HFFc6 (cell line): Measurements from ENCODE around the gene AP3S1. TPM values are rescaled to one million over a fixed set of nuclear protein-coding genes. Genes with fewer than 3 reads are reported as not detected.

Experiments used
- DNase-seq: peaks from one replicate; pipeline ENCODE4 v3.0.0-alpha.2; 2018
- H3K27ac Mint-ChIP-seq: 2 replicates; pipeline ENCODE4 v1.8.0; 2020; ENCODE audit warnings: mild to moderate bottlenecking, mixed read lengths
- H3K27me3 Mint-ChIP-seq: 2 replicates; pipeline ENCODE4 v1.8.0; 2021; ENCODE audit warnings: mild to moderate bottlenecking, moderate library complexity, mixed read lengths; ENCODE audit not compliant: insufficient read depth
- H3K36me3 Mint-ChIP-seq: 2 replicates; pipeline ENCODE4 v1.8.0; 2021; ENCODE audit warnings: low read depth, mixed read lengths
- H3K4me1 Mint-ChIP-seq: 2 replicates; pipeline ENCODE4 v1.8.0; 2020; ENCODE audit warnings: low read depth, mixed read lengths
- H3K4me3 Mint-ChIP-seq: 2 replicates; pipeline ENCODE4 v1.8.0; 2020; ENCODE audit warnings: mild to moderate bottlenecking, moderate library complexity, mixed read lengths
- H3K9me3 Mint-ChIP-seq: 2 replicates; pipeline ENCODE4 v1.8.0; 2020; ENCODE audit warnings: mild to moderate bottlenecking, mixed read lengths
- total RNA-seq, 6 experiments: library from RNA; stranded (reverse); fragmentation: NEBNext Ultra II Directional; extraction: Animal tissue kit (Norgen Biotek cat#: 25700); gene quantifications; 2 replicates in 1 of 6; 3 replicates in 5 of 6; pipeline ENCODE4 v1.2.3, GENCODE V29; 2021
- TF ChIP-seq, protein P1 (sequence below): fragments of 200-600 bp; sonication (generic); IDR thresholded peaks from 2 replicates; pipeline ENCODE4 v1.5.0; 2021; ENCODE audit warnings: antibody characterized with exemption, mild to moderate bottlenecking

Gene AP3S1
- total RNA-seq, 6 experiments from 2014 or later, result 109 to 131 (median 122) TPM

- H3K27me3 Mint-ChIP-seq, result no peaks in the 10 kb centered on the region
- no peaks in the 10 kb centered on the region for H3K9me3 Mint-ChIP-seq
- peaks cover 13% of the 10 kb centered on the region for H3K4me1 Mint-ChIP-seq
- H3K36me3 Mint-ChIP-seq, result no peaks in the 10 kb centered on the region
- TF ChIP-seq, protein P1, sequence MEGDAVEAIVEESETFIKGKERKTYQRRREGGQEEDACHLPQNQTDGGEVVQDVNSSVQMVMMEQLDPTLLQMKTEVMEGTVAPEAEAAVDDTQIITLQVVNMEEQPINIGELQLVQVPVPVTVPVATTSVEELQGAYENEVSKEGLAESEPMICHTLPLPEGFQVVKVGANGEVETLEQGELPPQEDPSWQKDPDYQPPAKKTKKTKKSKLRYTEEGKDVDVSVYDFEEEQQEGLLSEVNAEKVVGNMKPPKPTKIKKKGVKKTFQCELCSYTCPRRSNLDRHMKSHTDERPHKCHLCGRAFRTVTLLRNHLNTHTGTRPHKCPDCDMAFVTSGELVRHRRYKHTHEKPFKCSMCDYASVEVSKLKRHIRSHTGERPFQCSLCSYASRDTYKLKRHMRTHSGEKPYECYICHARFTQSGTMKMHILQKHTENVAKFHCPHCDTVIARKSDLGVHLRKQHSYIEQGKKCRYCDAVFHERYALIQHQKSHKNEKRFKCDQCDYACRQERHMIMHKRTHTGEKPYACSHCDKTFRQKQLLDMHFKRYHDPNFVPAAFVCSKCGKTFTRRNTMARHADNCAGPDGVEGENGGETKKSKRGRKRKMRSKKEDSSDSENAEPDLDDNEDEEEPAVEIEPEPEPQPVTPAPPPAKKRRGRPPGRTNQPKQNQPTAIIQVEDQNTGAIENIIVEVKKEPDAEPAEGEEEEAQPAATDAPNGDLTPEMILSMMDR, result no peak
- H3K27ac Mint-ChIP-seq, result no peak overlapping the region
- DNase-seq, result no peak
- no peak overlapping the region for H3K4me3 Mint-ChIP-seq
Observed at GRCh38 chr5:115956957-115957356, 115.2 kb downstream of the AP3S1 start.

DNA sequence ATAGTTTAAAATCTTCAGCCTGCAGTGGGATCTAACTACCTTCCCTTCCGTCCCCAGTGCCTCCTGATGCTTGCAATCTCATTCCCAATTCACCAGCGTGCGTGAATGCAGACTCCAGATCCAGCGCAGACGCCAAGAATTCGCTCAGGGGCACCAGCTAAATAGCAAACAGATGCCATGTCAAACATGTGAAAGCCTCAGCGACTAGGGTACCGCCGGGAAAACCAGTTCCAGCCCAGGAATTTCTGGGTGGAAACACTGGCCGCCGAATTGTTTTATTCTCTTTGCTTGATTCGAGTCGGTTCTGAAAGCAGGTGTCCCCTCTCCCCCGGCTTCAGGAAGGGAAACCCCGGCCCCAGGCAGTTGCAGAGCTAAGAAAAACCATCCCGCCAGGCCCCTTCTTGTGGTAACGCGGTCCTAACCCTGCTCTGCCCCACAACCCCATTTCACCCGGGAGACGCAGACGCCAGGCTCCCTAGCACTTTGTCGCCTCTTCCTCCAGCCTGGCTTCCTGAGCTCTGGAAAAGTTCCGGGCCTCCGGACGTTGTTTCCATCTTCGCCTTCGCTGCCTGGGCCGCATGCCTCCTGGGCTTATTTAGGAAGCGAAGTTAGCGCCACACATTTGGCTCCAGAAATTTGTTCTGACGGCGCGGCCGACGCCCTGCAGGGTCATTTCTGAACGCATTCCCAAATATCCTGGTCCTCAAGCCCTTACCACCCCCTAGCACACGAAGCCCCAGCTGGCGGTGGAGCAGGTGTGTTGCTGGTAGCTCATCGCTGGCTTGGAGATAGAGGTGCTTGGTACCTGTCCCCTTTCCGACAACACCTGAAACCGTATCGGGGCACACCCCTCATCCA, 119.9 kb downstream of the AP3S1 start:
- Mint-ChIP-seq H3K9me3 (no peaks in the 10 kb centered on the region), H3K4me3 (peak overlapping the region; percentile 81), H3K27me3 (peaks cover 4% of the 10 kb centered on the region; the same call in 1 of the 2 replicates), H3K4me1 (peaks cover 14% of the 10 kb centered on the region), H3K27ac (peak overlapping the region; percentile 28), H3K36me3 (no peaks in the 10 kb centered on the region)
- DNase-seq, result peak; percentile 65
- TF ChIP-seq, protein P1, result no peak

DNA sequence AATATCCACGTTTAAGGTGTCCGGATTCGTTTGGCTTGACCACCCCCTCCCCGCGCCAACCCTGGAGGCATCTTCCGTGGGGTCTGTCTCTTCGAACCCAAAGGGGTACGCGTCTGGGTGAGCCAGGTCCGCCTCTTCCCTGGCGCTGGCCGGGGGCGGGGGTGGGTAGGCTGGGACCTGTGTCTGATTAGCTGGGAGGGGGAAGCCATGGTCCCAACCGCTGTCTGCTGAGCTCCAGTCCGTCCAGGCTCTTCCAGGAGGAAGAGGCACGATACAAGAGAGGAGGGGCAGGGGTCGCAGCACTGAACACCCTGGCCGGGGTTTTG, 120.5 kb downstream of the AP3S1 start, which contains the start of gene LVRN:
TSS of gene LVRN (plus strand) at position 237 of the 326 bp plus-strand sequence. CDS start 143 bp downstream, outside the sequence.
- H3K4me1 Mint-ChIP-seq, result peaks cover 14% of the 10 kb centered on the region
- H3K36me3 Mint-ChIP-seq, result no peaks in the 10 kb centered on the region
- H3K4me3 Mint-ChIP-seq, result peak within 1 kb of the TSS; percentile 81
- DNase-seq, result no peak
- no peaks in the 10 kb centered on the region for H3K9me3 Mint-ChIP-seq
- H3K27me3 Mint-ChIP-seq, result peaks cover 4% of the 10 kb centered on the region; the same call in 1 of the 2 replicates
- TF ChIP-seq, protein P1, result no peak
- H3K27ac Mint-ChIP-seq, result peak within 1 kb of the TSS; percentile 28

DNA sequence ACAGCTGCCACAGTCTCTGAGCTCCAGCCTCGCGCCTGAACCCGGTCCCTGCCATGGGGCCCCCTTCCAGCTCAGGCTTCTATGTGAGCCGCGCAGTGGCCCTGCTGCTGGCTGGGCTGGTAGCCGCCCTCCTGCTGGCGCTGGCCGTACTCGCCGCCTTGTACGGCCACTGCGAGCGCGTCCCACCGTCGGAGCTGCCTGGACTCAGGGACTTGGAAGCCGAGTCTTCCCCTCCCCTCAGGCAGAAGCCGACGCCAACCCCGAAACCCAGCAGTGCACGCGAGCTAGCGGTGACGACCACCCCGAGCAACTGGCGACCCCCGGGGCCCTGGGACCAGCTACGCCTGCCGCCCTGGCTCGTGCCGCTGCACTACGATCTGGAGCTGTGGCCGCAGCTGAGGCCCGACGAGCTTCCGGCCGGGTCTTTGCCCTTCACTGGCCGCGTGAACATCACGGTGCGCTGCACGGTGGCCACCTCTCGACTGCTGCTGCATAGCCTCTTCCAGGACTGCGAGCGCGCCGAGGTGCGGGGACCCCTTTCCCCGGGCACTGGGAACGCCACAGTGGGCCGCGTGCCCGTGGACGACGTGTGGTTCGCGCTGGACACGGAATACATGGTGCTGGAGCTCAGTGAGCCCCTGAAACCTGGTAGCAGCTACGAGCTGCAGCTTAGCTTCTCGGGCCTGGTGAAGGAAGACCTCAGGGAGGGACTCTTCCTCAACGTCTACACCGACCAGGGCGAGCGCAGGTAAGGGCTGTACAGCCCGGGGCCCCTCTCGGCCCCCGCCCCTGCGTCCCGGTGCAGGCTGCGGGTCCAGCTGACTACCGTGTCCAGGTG, 121.0 kb downstream of the AP3S1 start:
- Mint-ChIP-seq H3K27ac (no peak overlapping the region), H3K36me3 (no peaks in the 10 kb centered on the region), H3K27me3 (peaks cover 5% of the 10 kb centered on the region; the same call in 1 of the 2 replicates), H3K4me1 (peaks cover 14% of the 10 kb centered on the region), H3K9me3 (no peaks in the 10 kb centered on the region), H3K4me3 (no peak overlapping the region)
- no peak for DNase-seq
- TF ChIP-seq, protein P1, result no peak

GRCh38 chr5:115963566-115963965, 121.8 kb downstream of the AP3S1 start:
- DNase-seq, result no peak
- TF ChIP-seq, protein P1, result no peak
- peaks cover 14% of the 10 kb centered on the region for H3K4me1 Mint-ChIP-seq
- H3K27ac Mint-ChIP-seq, result no peak overlapping the region
- H3K4me3 Mint-ChIP-seq, result no peak overlapping the region
- H3K9me3 Mint-ChIP-seq, result no peaks in the 10 kb centered on the region
- peaks cover 10% of the 10 kb centered on the region for H3K27me3 Mint-ChIP-seq
- no peaks in the 10 kb centered on the region for H3K36me3 Mint-ChIP-seq

Other genes starting within 250 kb of the AP3S1 start
- 10 to 100 TPM in 4 of 6 experiments, 1 to 10 TPM in 2; 8.3 to 15.9 (median 13.1) TPM for gene TICAM2, start 239.5 kb upstream of the AP3S1 start, total RNA-seq
- 100 to 1,000 TPM; 162 to 194 (median 175) TPM for gene TMED7, start 215.9 kb upstream of the AP3S1 start, total RNA-seq
- under 1 TPM in 4 of 6 experiments, not detected in 2; 0.12 to 0.26 (median 0.18) TPM for gene CDO1, start 25.3 kb upstream of the AP3S1 start, total RNA-seq
- gene ATG12, start 370 bp upstream of the AP3S1 start, total RNA-seq, result 10 to 100 TPM; 58.3 to 75.9 (median 63.3) TPM
- gene LVRN, start 120.5 kb downstream of the AP3S1 start, total RNA-seq, result under 1 TPM in 4 of 6 experiments, not detected in 2; 0.07 to 0.41 (median 0.16) TPM
- not detected for gene ARL14EPL, start 190.5 kb downstream of the AP3S1 start, total RNA-seq
- gene COMMD10, start 243.1 kb downstream of the AP3S1 start, total RNA-seq, result 10 to 100 TPM; 19.0 to 25.0 (median 22.0) TPM